GM12864 (cell line): ENCODE results near the gene SUGCT.

Source experiments
- DNase-seq: peaks from one replicate; pipeline ENCODE4 v3.0.0-alpha.2; 2011; ENCODE audit warnings: low read depth
- H3K4me3 ChIP-seq: 2 replicates; pipeline ENCODE4 v1.5.1; 2011; ENCODE audit warnings: mild to moderate bottlenecking, low read depth, low read length, control low read depth
- TF ChIP-seq, protein P1 (sequence below): IDR thresholded peaks from 2 replicates; pipeline ENCODE4 v1.5.1; 2011; ENCODE audit warnings: low read depth, mild to moderate bottlenecking, moderate library complexity, low read length, control low read depth, inconsistent platforms; ENCODE audit errors: missing control alignments

The SUGCT gene

GRCh38 chr7:40474790-40475680 is 340.2 kb downstream of the SUGCT start:
- TF ChIP-seq, protein P1, sequence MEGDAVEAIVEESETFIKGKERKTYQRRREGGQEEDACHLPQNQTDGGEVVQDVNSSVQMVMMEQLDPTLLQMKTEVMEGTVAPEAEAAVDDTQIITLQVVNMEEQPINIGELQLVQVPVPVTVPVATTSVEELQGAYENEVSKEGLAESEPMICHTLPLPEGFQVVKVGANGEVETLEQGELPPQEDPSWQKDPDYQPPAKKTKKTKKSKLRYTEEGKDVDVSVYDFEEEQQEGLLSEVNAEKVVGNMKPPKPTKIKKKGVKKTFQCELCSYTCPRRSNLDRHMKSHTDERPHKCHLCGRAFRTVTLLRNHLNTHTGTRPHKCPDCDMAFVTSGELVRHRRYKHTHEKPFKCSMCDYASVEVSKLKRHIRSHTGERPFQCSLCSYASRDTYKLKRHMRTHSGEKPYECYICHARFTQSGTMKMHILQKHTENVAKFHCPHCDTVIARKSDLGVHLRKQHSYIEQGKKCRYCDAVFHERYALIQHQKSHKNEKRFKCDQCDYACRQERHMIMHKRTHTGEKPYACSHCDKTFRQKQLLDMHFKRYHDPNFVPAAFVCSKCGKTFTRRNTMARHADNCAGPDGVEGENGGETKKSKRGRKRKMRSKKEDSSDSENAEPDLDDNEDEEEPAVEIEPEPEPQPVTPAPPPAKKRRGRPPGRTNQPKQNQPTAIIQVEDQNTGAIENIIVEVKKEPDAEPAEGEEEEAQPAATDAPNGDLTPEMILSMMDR = no peak
- H3K4me3 ChIP-seq = no peak overlapping the region
- DNase-seq = peak; percentile 22

GRCh38 chr7:40475681-40475982 is 340.8 kb downstream of the SUGCT start:
- no peak for DNase-seq
- TF ChIP-seq, protein P1 = no peak
- no peak overlapping the region for H3K4me3 ChIP-seq

GRCh38 chr7:40477094-40477493 is 342.3 kb downstream of the SUGCT start:
- TF ChIP-seq, protein P1 = no peak
- H3K4me3 ChIP-seq = no peak overlapping the region
- DNase-seq = no peak

GRCh38 chr7:40482845-40483244 is 348.0 kb downstream of the SUGCT start:
- H3K4me3 ChIP-seq = no peak overlapping the region
- TF ChIP-seq, protein P1 = no peak
- DNase-seq = no peak

DNA sequence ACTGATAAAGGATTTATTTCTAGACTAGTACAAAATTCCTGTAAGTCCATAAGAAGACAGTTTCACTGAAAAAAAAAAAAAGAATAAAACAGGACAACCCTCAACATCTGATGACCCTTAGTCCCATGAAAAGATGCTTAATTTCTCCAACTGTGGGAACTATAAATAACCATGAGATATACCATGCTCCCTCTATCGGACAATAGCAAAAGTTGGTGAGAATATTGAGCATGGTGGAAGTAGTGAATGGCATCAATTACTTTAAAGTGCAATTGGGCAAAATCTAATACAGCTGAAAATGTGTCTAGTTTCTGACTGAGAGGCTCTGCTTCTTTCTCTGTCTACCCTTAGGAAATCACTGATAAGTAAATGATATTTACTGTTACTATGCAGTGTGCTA is 348.8 kb downstream of the SUGCT start:
- no peak overlapping the region for H3K4me3 ChIP-seq
- no peak for DNase-seq

GRCh38 chr7:40489844-40490602 is 355.2 kb downstream of the SUGCT start:
- no peak overlapping the region for H3K4me3 ChIP-seq
- no peak for DNase-seq
- TF ChIP-seq, protein P1 = no peak

More for the DNA sequence above, 348.8 kb downstream of the SUGCT start:
- TF ChIP-seq, protein P1 = no peak
